Measurements from ENCODE around the gene CHL1. TPM values are rescaled to one million over a fixed set of nuclear protein-coding genes. Genes with fewer than 3 reads are reported as not detected.

The CHL1 gene
- total and polyA plus RNA-seq, 2 donors (not counting 1 experiment from before 2014, with no cell fraction given), result 6.2 to 18.0 TPM

DNA sequence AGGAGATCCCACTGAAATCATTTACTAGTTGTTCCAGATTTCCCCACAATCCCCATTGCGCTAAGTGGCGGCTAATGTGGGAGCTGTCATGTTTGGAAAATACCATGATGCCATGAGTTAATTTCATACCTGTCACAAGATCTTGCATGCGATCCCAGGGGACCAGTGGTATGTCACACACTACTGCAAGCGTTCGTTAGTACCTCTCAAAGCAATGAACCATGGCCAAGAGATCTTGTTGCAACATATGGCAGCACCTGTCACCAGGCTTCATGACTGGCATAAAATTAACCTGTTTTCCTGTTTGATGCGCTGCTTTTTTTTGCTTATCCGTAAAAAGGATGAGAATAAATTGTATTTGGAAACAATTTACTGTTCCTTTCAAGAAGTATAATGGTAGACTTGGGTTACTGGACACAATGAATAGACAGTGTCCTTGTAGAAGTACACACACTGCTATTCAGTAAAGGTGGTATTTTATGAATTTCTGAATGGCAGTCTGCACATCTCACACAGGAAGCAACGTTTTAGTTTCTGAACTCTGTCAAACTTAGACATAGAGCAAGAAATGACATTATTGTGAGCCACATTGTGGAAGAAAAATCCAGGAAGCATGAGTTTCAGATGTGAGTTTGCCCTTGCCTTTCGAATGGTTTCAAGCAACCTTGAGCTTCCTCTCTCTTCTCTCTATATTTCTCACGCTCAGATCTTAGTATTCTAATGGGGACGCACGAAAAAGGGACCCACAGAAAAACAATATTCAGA is 81.9 kb downstream of the CHL1 start:
- Mint-ChIP-seq H3K4me1 (peaks cover 60% of the 10 kb centered on the region), H3K4me3 (peak overlapping the region; percentile 75), H3K27me3 (no peaks in the 10 kb centered on the region), H3K9me3 (ENCODE audit: insufficient read depth) (peaks cover 3% of the 10 kb centered on the region), H3K27ac (peak overlapping the region; percentile 94)
- Histone ChIP-seq H4K20me1 (ENCODE audit: control insufficient read depth, insufficient read depth, low read length, poor library complexity, severe bottlenecking) (no peaks in the 10 kb centered on the region), H3K4me3 (ENCODE audit: control extremely low read depth in 1 of 5, extremely low read depth in 1 of 5, insufficient read depth in 1 of 5, low read depth in 2 of 5, low read length in 4 of 5) (peak overlapping the region in 4 of 5 experiments; percentile 9 to 54 (median 39)), H3K4me2 (replicated peaks; ENCODE audit: low read depth, low read length, poor library complexity, severe bottlenecking) (peak overlapping the region; percentile 73), H2AFZ (ENCODE audit: insufficient read depth, low read depth, low read length, poor library complexity, severe bottlenecking) (no peak overlapping the region), H3K36me3 (replicated peaks in 1 of 2; ENCODE audit: control extremely low read depth in 1 of 2, control insufficient read depth in 1 of 2, extremely low read depth in 1 of 2, insufficient read depth in 2 of 2, low read length in 1 of 2) (no peaks in the 10 kb centered on the region), H3K79me2 (ENCODE audit: control insufficient read depth, insufficient read depth, low read length) (no peaks in the 10 kb centered on the region), H3K27me3 (replicated peaks in 1 of 4; ENCODE audit: control extremely low read depth in 1 of 4, control insufficient read depth in 3 of 4, insufficient read depth in 4 of 4, low read length in 3 of 4) (no peaks in the 10 kb centered on the region), H3K9me3 (ENCODE audit: control extremely low read depth in 1 of 3, control insufficient read depth in 2 of 3, insufficient read depth in 1 of 3, low read length in 2 of 3) (peaks cover 0 to 10% (median 4%) of the 10 kb centered on the region in 3 donors), H3K4me1 (ENCODE audit: control insufficient read depth in 2 of 2, insufficient read depth in 2 of 2, low read length in 2 of 2) (peaks cover 60 to 62% of the 10 kb centered on the region in 2 donors), H3K27ac (ENCODE audit: low read length in 2 of 2) (peak overlapping the region; percentile 98 to 99), H3K9ac (ENCODE audit: low read length) (peak overlapping the region; percentile 64)
- ATAC-seq (ENCODE audit: low read depth), result peak; percentile 94
- POLR2A ChIA-PET, result interaction anchor here (0.8 to 2.1 kb wide), 3 partner anchors 10 to 76 kb away, joined by 3 to 10 read pairs (median 3); no protein-coding TSS in a partner anchor
- WGBS (ENCODE audit: insufficient coverage), result 6% methylated on average over 3 of the region's 12 CpGs
- CTCF ChIA-PET, result interaction anchor here (0.9 to 2.5 kb wide), 4 partner anchors 11 to 78 kb away, joined by 3 to 11 read pairs (median 7); no protein-coding TSS in a partner anchor
- no peak for TF ChIP-seq CTCF (IDR thresholded peaks at IDR 0.05)
- TF ChIP-seq EZH2 (IDR thresholded peaks at IDR 0.05; ENCODE audit: borderline replicate concordance, insufficient read depth, low read depth, low read length, poor library complexity, severe bottlenecking), result no peak
- DNase-seq, result peak; percentile 93
- intact Hi-C loops (cut with micrococcal nuclease), result loop anchor here (1.0 to 2.0 kb wide), 4 partner anchors 12 to 86 kb away; no protein-coding TSS in a partner anchor
